HCT116 (cell line): Measurements from ENCODE around the gene DCAF5. TPM values are rescaled to one million over a fixed set of nuclear protein-coding genes. Genes with fewer than 3 reads are reported as not detected.

ENCODE experiments used
- ATAC-seq: fragments of 200-7000 bp; cut with Tn5 transposase; 2 replicates; pipeline ENCODE4 v1.9.1; 2020; ENCODE audit warnings: mild to moderate bottlenecking, moderate library complexity
- BruUV-seq: library from RNA; stranded (reverse); fragments of 400-500 nt; replicated peaks from 2 replicates; lab custom pipeline; 2021; lab: Mats Ljungman, UMichigan
- CTCF ChIA-PET: fragments of 300-600 bp; sonication (Branson Sonifier 250); formaldehyde crosslinking; loops from one replicate; lab custom pipeline; 2021; ENCODE audit warnings: antibody characterized with exemption; lab: Charles Lee
- POLR2A ChIA-PET: fragments of 300-600, 350-600 bp; sonication (Branson Sonifier 250); formaldehyde crosslinking; loops from one replicate; lab custom pipeline; 2021; ENCODE audit warnings: antibody characterized with exemption; lab: Charles Lee
- RAD21 ChIA-PET, 2 experiments: fragments of 300-600 bp; sonication (Branson Sonifier 250); formaldehyde crosslinking; loops; one replicate each; lab custom pipeline; 2023; ENCODE audit warnings: low total read pairs in 2 of 2; ENCODE audit not compliant: uncharacterized antibody in 2 of 2, unreplicated experiment in 2 of 2, low non-redundant PET in 1 of 2; lab: Charles Lee
- DNase-seq: peaks from one replicate; pipeline ENCODE4 v3.0.0-alpha.2; 2010; ENCODE audit warnings: low read depth, low spot score
- H2AFZ ChIP-seq: fragments of 200-600 bp; shearing (Covaris generic), sonication (generic); 2 replicates; pipeline ENCODE4 v1.6.1; 2017; ENCODE audit warnings: low read depth, mixed run types, mixed read lengths, antibody characterized with exemption, low read length; ENCODE audit not compliant: poor library complexity, severe bottlenecking
- H3K27ac ChIP-seq: 2 replicates; pipeline ENCODE4 v1.5.1; 2012; ENCODE audit warnings: low read depth, low read length
- H3K27me3 ChIP-seq: fragments of 200-600 bp; sonication (generic); 2 replicates; pipeline ENCODE4 v1.6.1; 2016; ENCODE audit warnings: mixed run types, low read length, mixed read lengths; ENCODE audit not compliant: insufficient read depth
- H3K36me3 ChIP-seq, 2 experiments: fragments of 200-500 bp in 1 of 2; fragments of 200-600 bp in 1 of 2; sonication (Bioruptor generic) in 1 of 2; sonication (generic) in 1 of 2; 2 replicates each; pipeline versions ENCODE4 v1.5.1 to v1.6.1; 2014 to 2016; ENCODE audit warnings: low read length in 2 of 2, inconsistent platforms in 1 of 2, mixed read lengths in 1 of 2, mixed run types in 1 of 2; ENCODE audit not compliant: insufficient read depth in 2 of 2, control insufficient read depth in 1 of 2
- H3K4me1 ChIP-seq, 2 experiments: fragments of 200-600 bp in 1 of 2; sonication (generic) in 1 of 2; 2 replicates each; pipeline versions ENCODE4 v1.5.1 to v1.6.1; 2012 to 2017; ENCODE audit warnings: low read length in 2 of 2, inconsistent platforms in 1 of 2, mild to moderate bottlenecking in 1 of 2, mixed read lengths in 1 of 2, mixed run types in 1 of 2, moderate library complexity in 1 of 2; ENCODE audit not compliant: insufficient read depth in 2 of 2, control insufficient read depth in 1 of 2
- H3K4me2 ChIP-seq: fragments of 200-600 bp; sonication (generic); 2 replicates; pipeline ENCODE4 v1.6.1; 2017; ENCODE audit warnings: mixed run types, low read length, mixed read lengths
- H3K4me3 ChIP-seq, 2 experiments: fragments of 200-600 bp in 1 of 2; sonication (generic) in 1 of 2; replicated peaks in 1 of 2; 2 replicates each; pipeline ENCODE4 v1.5.1; 2011 to 2016; ENCODE audit warnings: low read length in 2 of 2, control low read depth in 1 of 2, low read depth in 1 of 2, mild to moderate bottlenecking in 1 of 2, mixed read lengths in 1 of 2, mixed run types in 1 of 2
- H3K79me2 ChIP-seq: fragments of 200-600 bp; sonication (generic); 2 replicates; pipeline ENCODE4 v1.6.1; 2017; ENCODE audit warnings: mild to moderate bottlenecking, mixed run types, low read length, moderate library complexity, mixed read lengths; ENCODE audit not compliant: insufficient read depth
- H3K9ac ChIP-seq: fragments of 200-600 bp; sonication (generic); 2 replicates; pipeline ENCODE4 v1.6.1; 2016; ENCODE audit warnings: low read length, mixed read lengths
- H3K9me2 ChIP-seq: fragments of 200-600 bp; sonication (generic), shearing (Covaris generic); 2 replicates; pipeline ENCODE4 v1.6.1; 2017; ENCODE audit warnings: mixed run types, mild to moderate bottlenecking, moderate library complexity; ENCODE audit not compliant: insufficient read depth
- H3K9me3 ChIP-seq, 2 experiments: fragments of 200-500 bp in 1 of 2; fragments of 200-600 bp in 1 of 2; sonication (Bioruptor generic) in 1 of 2; sonication (generic) in 1 of 2; 2 replicates each; pipeline ENCODE4 v1.6.1; 2014 to 2017; ENCODE audit warnings: low read length in 2 of 2, mixed read lengths in 2 of 2, inconsistent platforms in 1 of 2, low read depth in 1 of 2, mild to moderate bottlenecking in 1 of 2, mixed run types in 1 of 2, moderate library complexity in 1 of 2; ENCODE audit not compliant: control insufficient read depth in 1 of 2, insufficient read depth in 1 of 2
- H4K20me1 ChIP-seq: fragments of 200-600 bp; sonication (generic), shearing (Covaris generic); 2 replicates; pipeline ENCODE4 v1.6.1; 2017; ENCODE audit warnings: mixed run types, mild to moderate bottlenecking, moderate library complexity; ENCODE audit not compliant: insufficient read depth
- POLR2AphosphoS5 ChIP-seq: IDR thresholded peaks from 2 replicates; pipeline ENCODE4 v1.6.1; 2011; ENCODE audit warnings: mild to moderate bottlenecking, low read depth, low read length, moderate library complexity
- RAD21 ChIP-seq: IDR thresholded peaks from 2 replicates; pipeline ENCODE4 v1.6.1; 2012; ENCODE audit warnings: low read depth, mild to moderate bottlenecking
- YY1 ChIP-seq: IDR thresholded peaks from 2 replicates; pipeline ENCODE4 v1.6.1; 2011; ENCODE audit warnings: low read length, low read depth, moderate library complexity, mild to moderate bottlenecking; ENCODE audit not compliant: insufficient replicate concordance; ENCODE audit errors: extremely low read depth
- intact Hi-C: fragments of 100-400 bp; cut with micrococcal nuclease; formaldehyde crosslinking; loops from 2 replicates; pipeline ENCODE4 v1.10.0; 2022
- total RNA-seq: library from RNA; stranded (reverse); gene quantifications from one replicate; pipeline ENCODE4 v1.2.1, GENCODE V29; 2021; ENCODE audit not compliant: unreplicated experiment
- TF ChIP-seq, protein P1 (sequence below): IDR thresholded peaks from 2 replicates; pipeline ENCODE4 v1.6.1; 2012
- TF ChIP-seq, protein P2 (sequence below): IDR thresholded peaks from 2 replicates; pipeline ENCODE4 v1.6.1; 2011; ENCODE audit warnings: mild to moderate bottlenecking, low read length, moderate library complexity; ENCODE audit not compliant: insufficient replicate concordance; ENCODE audit errors: extremely low read depth
- TF ChIP-seq, protein P3 (sequence below), 3 experiments: fragments of 200-600 bp in 1 of 3; sonication (generic) in 1 of 3; IDR thresholded peaks in 2 of 3; conservative IDR thresholded peaks in 1 of 3; 2 replicates each; pipeline ENCODE4 v1.5.1; 2012 to 2017; ENCODE audit warnings: low read depth in 2 of 3, low read length in 2 of 3, antibody characterized with exemption in 1 of 3, borderline replicate concordance in 1 of 3, control low read depth in 1 of 3, mild to moderate bottlenecking in 1 of 3, mixed read lengths in 1 of 3, mixed run types in 1 of 3, moderate library complexity in 1 of 3; ENCODE audit not compliant: insufficient read depth in 1 of 3

The DCAF5 gene
- total RNA-seq, 1 experiment from 2014 or later: 27.1 TPM

DNA sequence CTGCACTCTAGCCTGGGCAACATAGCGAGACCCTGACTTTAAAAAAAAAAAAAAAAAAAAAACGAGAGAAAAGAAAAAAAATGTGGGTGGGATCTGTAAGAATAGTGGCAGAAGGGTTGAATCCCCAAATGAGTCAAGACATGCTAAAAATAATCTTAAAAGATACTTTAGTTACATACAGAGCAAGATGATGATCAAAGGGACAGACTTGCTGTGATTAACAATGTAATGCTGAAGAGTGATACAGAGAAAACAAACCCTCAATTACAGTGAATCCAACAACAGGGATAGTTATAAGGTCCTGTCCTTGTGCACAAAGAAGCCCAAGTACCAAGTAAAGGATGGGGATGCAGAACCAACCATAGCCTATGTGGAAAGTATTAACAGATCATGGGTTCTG is 80.3 kb downstream of the DCAF5 start:
- Histone ChIP-seq H4K20me1 (no peaks in the 10 kb centered on the region), H2AFZ (no peak overlapping the region), H3K9me3 (no peaks in the 10 kb centered on the region), H3K4me1 (peaks cover 0 to under 1% of the 10 kb centered on the region in 2 experiments; a peak in 1 of 4 replicates), H3K9ac (no peak overlapping the region), H3K27me3 (no peaks in the 10 kb centered on the region), H3K27ac (no peak overlapping the region), H3K79me2 (no peaks in the 10 kb centered on the region), H3K36me3 (peaks cover 2 to 4% of the 10 kb centered on the region in 2 experiments; a peak in 3 of 4 replicates), H3K4me3 (no peak overlapping the region), H3K4me2 (no peak overlapping the region), H3K9me2 (no peaks in the 10 kb centered on the region)
- intact Hi-C loops: no loop called here
- TF ChIP-seq POLR2AphosphoS5: no peak
- BruUV-seq: no TSS peak
- no peak for ATAC-seq
- ChIA-PET RAD21 (no interaction called here), CTCF (no interaction called here), POLR2A (no interaction called here)
- no peak for DNase-seq

DNA sequence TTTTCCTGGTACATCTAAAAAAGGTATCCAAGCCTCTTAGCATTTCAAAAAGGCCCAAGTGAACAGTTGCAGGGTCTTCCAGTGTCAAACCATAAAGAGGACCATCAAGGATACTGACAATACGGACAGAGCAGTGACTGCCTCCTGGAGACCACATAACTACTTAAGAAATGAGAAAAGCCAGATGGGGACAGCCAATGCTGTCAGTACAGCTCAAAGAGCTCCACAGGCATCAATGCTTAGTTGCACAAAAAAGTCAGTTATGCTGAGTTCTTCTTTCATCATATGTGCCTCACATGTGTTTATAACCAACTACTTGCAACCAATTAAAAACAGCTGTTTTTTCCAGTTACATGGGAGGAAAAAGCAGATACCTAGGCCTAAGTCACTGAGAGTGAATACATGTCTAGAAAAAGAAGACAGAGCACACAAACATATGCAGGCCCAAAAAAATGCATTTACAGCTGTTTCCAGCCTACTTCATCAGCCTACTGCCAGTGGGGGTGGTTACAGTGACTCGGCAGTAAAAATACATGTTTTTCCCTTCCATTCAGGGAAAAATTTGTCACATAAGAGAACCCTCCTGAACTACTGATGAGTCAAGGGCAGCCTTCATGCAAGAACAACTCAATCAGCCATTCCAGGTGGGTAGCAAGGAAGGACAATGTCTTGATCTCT is 84.0 kb downstream of the DCAF5 start:
- ChIA-PET CTCF (no interaction called here), POLR2A (no interaction called here), RAD21 (no interaction called here)
- Histone ChIP-seq H3K27ac (no peak overlapping the region), H3K4me3 (no peak overlapping the region), H3K79me2 (no peaks in the 10 kb centered on the region), H3K36me3 (peaks cover 0 to 7% of the 10 kb centered on the region in 2 experiments; a peak in 3 of 4 replicates), H3K4me2 (no peak overlapping the region), H4K20me1 (no peaks in the 10 kb centered on the region), H2AFZ (no peak overlapping the region), H3K9ac (no peak overlapping the region), H3K27me3 (no peaks in the 10 kb centered on the region), H3K9me3 (no peaks in the 10 kb centered on the region), H3K9me2 (no peaks in the 10 kb centered on the region), H3K4me1 (no peaks in the 10 kb centered on the region)
- ATAC-seq (no peak), DNase-seq (no peak)
- intact Hi-C loops: no loop called here
- BruUV-seq: no TSS peak
- TF ChIP-seq, protein P1, sequence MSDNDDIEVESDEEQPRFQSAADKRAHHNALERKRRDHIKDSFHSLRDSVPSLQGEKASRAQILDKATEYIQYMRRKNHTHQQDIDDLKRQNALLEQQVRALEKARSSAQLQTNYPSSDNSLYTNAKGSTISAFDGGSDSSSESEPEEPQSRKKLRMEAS: no peak
- no peak for TF ChIP-seq YY1
- TF ChIP-seq, protein P2, sequence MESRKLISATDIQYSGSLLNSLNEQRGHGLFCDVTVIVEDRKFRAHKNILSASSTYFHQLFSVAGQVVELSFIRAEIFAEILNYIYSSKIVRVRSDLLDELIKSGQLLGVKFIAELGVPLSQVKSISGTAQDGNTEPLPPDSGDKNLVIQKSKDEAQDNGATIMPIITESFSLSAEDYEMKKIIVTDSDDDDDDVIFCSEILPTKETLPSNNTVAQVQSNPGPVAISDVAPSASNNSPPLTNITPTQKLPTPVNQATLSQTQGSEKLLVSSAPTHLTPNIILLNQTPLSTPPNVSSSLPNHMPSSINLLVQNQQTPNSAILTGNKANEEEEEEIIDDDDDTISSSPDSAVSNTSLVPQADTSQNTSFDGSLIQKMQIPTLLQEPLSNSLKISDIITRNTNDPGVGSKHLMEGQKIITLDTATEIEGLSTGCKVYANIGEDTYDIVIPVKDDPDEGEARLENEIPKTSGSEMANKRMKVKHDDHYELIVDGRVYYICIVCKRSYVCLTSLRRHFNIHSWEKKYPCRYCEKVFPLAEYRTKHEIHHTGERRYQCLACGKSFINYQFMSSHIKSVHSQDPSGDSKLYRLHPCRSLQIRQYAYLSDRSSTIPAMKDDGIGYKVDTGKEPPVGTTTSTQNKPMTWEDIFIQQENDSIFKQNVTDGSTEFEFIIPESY: no peak
- no peak for TF ChIP-seq RAD21
- TF ChIP-seq, protein P3, sequence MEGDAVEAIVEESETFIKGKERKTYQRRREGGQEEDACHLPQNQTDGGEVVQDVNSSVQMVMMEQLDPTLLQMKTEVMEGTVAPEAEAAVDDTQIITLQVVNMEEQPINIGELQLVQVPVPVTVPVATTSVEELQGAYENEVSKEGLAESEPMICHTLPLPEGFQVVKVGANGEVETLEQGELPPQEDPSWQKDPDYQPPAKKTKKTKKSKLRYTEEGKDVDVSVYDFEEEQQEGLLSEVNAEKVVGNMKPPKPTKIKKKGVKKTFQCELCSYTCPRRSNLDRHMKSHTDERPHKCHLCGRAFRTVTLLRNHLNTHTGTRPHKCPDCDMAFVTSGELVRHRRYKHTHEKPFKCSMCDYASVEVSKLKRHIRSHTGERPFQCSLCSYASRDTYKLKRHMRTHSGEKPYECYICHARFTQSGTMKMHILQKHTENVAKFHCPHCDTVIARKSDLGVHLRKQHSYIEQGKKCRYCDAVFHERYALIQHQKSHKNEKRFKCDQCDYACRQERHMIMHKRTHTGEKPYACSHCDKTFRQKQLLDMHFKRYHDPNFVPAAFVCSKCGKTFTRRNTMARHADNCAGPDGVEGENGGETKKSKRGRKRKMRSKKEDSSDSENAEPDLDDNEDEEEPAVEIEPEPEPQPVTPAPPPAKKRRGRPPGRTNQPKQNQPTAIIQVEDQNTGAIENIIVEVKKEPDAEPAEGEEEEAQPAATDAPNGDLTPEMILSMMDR (IDR thresholded peaks at IDR 0.05 in 2 of 3, conservative IDR thresholded peaks at IDR 0.05 in 1 of 3; ENCODE audit: borderline replicate concordance in 1 of 3, insufficient read depth in 1 of 3, low read depth in 2 of 3, low read length in 2 of 3): no peak
